Activated T-cell treated with anti-CD3 and anti-CD28 coated beads for 24 hours (primary cell): ENCODE results near the gene CARD11.
"Not testable (repeated sequence)": the region's sequence is repeated elsewhere in the genome, so short reads cannot be mapped to it uniquely, and the experiment has no call there.

Experiments
- DNase-seq: peaks from one replicate; pipeline ENCODE4 v3.0.0-alpha.2; 2020; ENCODE audit warnings: low read depth

CARD11 gene

GRCh38 chr7:2924866-2925840, 118.5 kb downstream of the CARD11 start:
- DNase-seq: no peak

GRCh38 chr7:2923886-2924574, 119.6 kb downstream of the CARD11 start:
- no peak for DNase-seq

- DNase-seq: no peak
Observed at GRCh38 chr7:2923291-2923781, 120.3 kb downstream of the CARD11 start.

GRCh38 chr7:2922866-2923265, 120.8 kb downstream of the CARD11 start:
- no peak for DNase-seq

- no peak for DNase-seq
Observed at GRCh38 chr7:2922348-2922691, 121.3 kb downstream of the CARD11 start.

- no peak for DNase-seq
Observed at GRCh38 chr7:2921653-2922347, 121.9 kb downstream of the CARD11 start.

GRCh38 chr7:2920956-2921652, 122.6 kb downstream of the CARD11 start:
- DNase-seq: no peak

GRCh38 chr7:2920480-2920879, 123.2 kb downstream of the CARD11 start:
- not testable (repeated sequence) for DNase-seq

GRCh38 chr7:2920041-2920440, 123.6 kb downstream of the CARD11 start:
- no peak for DNase-seq

- no peak for DNase-seq
Observed at GRCh38 chr7:2919256-2919655, 124.4 kb downstream of the CARD11 start.

GRCh38 chr7:2918406-2918805, 125.3 kb downstream of the CARD11 start:
- DNase-seq: no peak

- no peak for DNase-seq
Observed at GRCh38 chr7:2915023-2915422, 128.6 kb downstream of the CARD11 start.

GRCh38 chr7:2913760-2914387, 129.8 kb downstream of the CARD11 start:
- no peak for DNase-seq

GRCh38 chr7:2912684-2913439, 130.8 kb downstream of the CARD11 start:
- no peak for DNase-seq

GRCh38 chr7:2911466-2911865, 132.2 kb downstream of the CARD11 start:
- DNase-seq: no peak

GRCh38 chr7:2909471-2910039, 134.1 kb downstream of the CARD11 start:
- DNase-seq: no peak

GRCh38 chr7:2909043-2909442, 134.6 kb downstream of the CARD11 start:
- DNase-seq: no peak

GRCh38 chr7:2908103-2908683, 135.5 kb downstream of the CARD11 start:
- DNase-seq: no peak

- DNase-seq: no peak
Observed at GRCh38 chr7:2906197-2906931, 137.3 kb downstream of the CARD11 start.
